HUES64 (cell line): ENCODE measurements around the gene MAPK13.

Source experiments
- H3K27ac ChIP-seq: 2 replicates; pipeline ENCODE4 v1.7.0; 2013; ENCODE audit warnings: low read depth, low read length, inconsistent platforms
- H3K27me3 ChIP-seq: 2 replicates; pipeline ENCODE4 v1.6.1; 2013; ENCODE audit warnings: mild to moderate bottlenecking, low read length; ENCODE audit not compliant: insufficient read depth
- H3K36me3 ChIP-seq: 2 replicates; pipeline ENCODE4 v1.6.1; 2013; ENCODE audit warnings: mild to moderate bottlenecking, low read length; ENCODE audit not compliant: insufficient read depth
- H3K4me1 ChIP-seq: 2 replicates; pipeline ENCODE4 v1.6.1; 2013; ENCODE audit warnings: mild to moderate bottlenecking, low read length, moderate library complexity; ENCODE audit not compliant: insufficient read depth
- H3K4me3 ChIP-seq: 2 replicates; pipeline ENCODE4 v1.5.1; 2013; ENCODE audit warnings: mild to moderate bottlenecking, low read length, moderate library complexity
- H3K9ac ChIP-seq: 2 replicates; pipeline ENCODE4 v1.6.1; 2013; ENCODE audit warnings: mild to moderate bottlenecking, low read depth, low read length
- H3K9me3 ChIP-seq: 2 replicates; pipeline ENCODE4 v1.6.1; 2013; ENCODE audit warnings: low read depth, low read length; ENCODE audit not compliant: insufficient read depth
- WGBS: fragments of 150-250, 120-280 bp; methylation state at CpG from one replicate; pipeline ENCODE4 v1.1.7; 2013; ENCODE audit warnings: missing lambda C conversion rate; 5-methylcytosine and 5-hydroxymethylcytosine counted together

Gene MAPK13

GRCh38 chr6:36160147-36160760, 29.9 kb downstream of the MAPK13 start:
- H3K9me3 ChIP-seq: peaks cover 11% of the 10 kb centered on the region
- no peak overlapping the region for H3K4me3 ChIP-seq
- 82% methylated on average over 4 of the region's 4 CpGs for WGBS
- no peaks in the 10 kb centered on the region for H3K27me3 ChIP-seq
- no peak overlapping the region for H3K27ac ChIP-seq
- H3K4me1 ChIP-seq: no peaks in the 10 kb centered on the region
- H3K36me3 ChIP-seq: no peaks in the 10 kb centered on the region
- H3K9ac ChIP-seq: no peak overlapping the region

- H3K27ac ChIP-seq: no peak overlapping the region
- no peaks in the 10 kb centered on the region for H3K36me3 ChIP-seq
- no peaks in the 10 kb centered on the region for H3K4me1 ChIP-seq
- no peaks in the 10 kb centered on the region; the same call in 1 of the 2 replicates for H3K9me3 ChIP-seq
- no peak overlapping the region for H3K9ac ChIP-seq
- no peak overlapping the region for H3K4me3 ChIP-seq
- H3K27me3 ChIP-seq: no peaks in the 10 kb centered on the region
- WGBS: 91% methylated on average over 2 of the region's 2 CpGs
These were observed 39.0 kb downstream of the MAPK13 start for GRCh38 chr6:36169023-36170007.

- H3K36me3 ChIP-seq: no peaks in the 10 kb centered on the region
- H3K9ac ChIP-seq: no peak overlapping the region
- H3K27ac ChIP-seq: no peak overlapping the region
- H3K4me3 ChIP-seq: no peak overlapping the region
- 100% methylated on average over 2 of the region's 2 CpGs for WGBS
- H3K27me3 ChIP-seq: no peaks in the 10 kb centered on the region
- no peaks in the 10 kb centered on the region; the same call in 1 of the 2 replicates for H3K9me3 ChIP-seq
- H3K4me1 ChIP-seq: no peaks in the 10 kb centered on the region
These were observed 40.4 kb downstream of the MAPK13 start for GRCh38 chr6:36170704-36171103.

- H3K4me3 ChIP-seq: no peak overlapping the region
- H3K27me3 ChIP-seq: no peaks in the 10 kb centered on the region
- H3K9me3 ChIP-seq: no peaks in the 10 kb centered on the region; the same call in 1 of the 2 replicates
- H3K27ac ChIP-seq: no peak overlapping the region
- H3K4me1 ChIP-seq: no peaks in the 10 kb centered on the region
- H3K9ac ChIP-seq: no peak overlapping the region
- H3K36me3 ChIP-seq: no peaks in the 10 kb centered on the region
- WGBS: 96% methylated on average over 2 of the region's 2 CpGs
These were observed 41.3 kb downstream of the MAPK13 start for GRCh38 chr6:36171573-36171972.

GRCh38 chr6:36177166-36177565, 46.9 kb downstream of the MAPK13 start:
- Histone ChIP-seq H3K4me3 (no peak overlapping the region), H3K4me1 (no peaks in the 10 kb centered on the region), H3K27ac (no peak overlapping the region), H3K9me3 (peaks cover 3% of the 10 kb centered on the region; the same call in 1 of the 2 replicates), H3K9ac (no peak overlapping the region), H3K27me3 (no peaks in the 10 kb centered on the region), H3K36me3 (no peaks in the 10 kb centered on the region)

- H3K36me3 ChIP-seq: no peaks in the 10 kb centered on the region
- peaks cover 3% of the 10 kb centered on the region; the same call in 1 of the 2 replicates for H3K9me3 ChIP-seq
- H3K4me3 ChIP-seq: no peak overlapping the region
- H3K9ac ChIP-seq: no peak overlapping the region
- no peaks in the 10 kb centered on the region for H3K4me1 ChIP-seq
- no peaks in the 10 kb centered on the region for H3K27me3 ChIP-seq
- H3K27ac ChIP-seq: no peak overlapping the region
These were observed 48.2 kb downstream of the MAPK13 start for GRCh38 chr6:36178544-36178943.

GRCh38 chr6:36180126-36180525, 49.8 kb downstream of the MAPK13 start:
- no peaks in the 10 kb centered on the region for H3K36me3 ChIP-seq
- WGBS: 91% methylated on average over 1 of the region's 1 CpG
- H3K4me3 ChIP-seq: no peak overlapping the region
- no peaks in the 10 kb centered on the region for H3K27me3 ChIP-seq
- H3K27ac ChIP-seq: no peak overlapping the region
- H3K9me3 ChIP-seq: peaks cover 3% of the 10 kb centered on the region; the same call in 1 of the 2 replicates
- H3K4me1 ChIP-seq: no peaks in the 10 kb centered on the region
- H3K9ac ChIP-seq: no peak overlapping the region

- no peaks in the 10 kb centered on the region for H3K27me3 ChIP-seq
- no peaks in the 10 kb centered on the region for H3K4me1 ChIP-seq
- H3K36me3 ChIP-seq: no peaks in the 10 kb centered on the region
- H3K9me3 ChIP-seq: no peaks in the 10 kb centered on the region
- H3K9ac ChIP-seq: no peak overlapping the region
- no peak overlapping the region for H3K27ac ChIP-seq
- no peak overlapping the region for H3K4me3 ChIP-seq
These were observed 54.0 kb downstream of the MAPK13 start for GRCh38 chr6:36184311-36184710.

- H3K9ac ChIP-seq: no peak overlapping the region
- H3K36me3 ChIP-seq: no peaks in the 10 kb centered on the region
- H3K9me3 ChIP-seq: no peaks in the 10 kb centered on the region
- H3K4me3 ChIP-seq: no peak overlapping the region
- 90% methylated on average over 2 of the region's 2 CpGs for WGBS
- H3K27ac ChIP-seq: no peak overlapping the region
- H3K27me3 ChIP-seq: no peaks in the 10 kb centered on the region
- no peaks in the 10 kb centered on the region for H3K4me1 ChIP-seq
These were observed 55.9 kb downstream of the MAPK13 start for GRCh38 chr6:36186199-36186598.

GRCh38 chr6:36187446-36187845, 57.1 kb downstream of the MAPK13 start:
- H3K27ac ChIP-seq: no peak overlapping the region
- H3K4me3 ChIP-seq: no peak overlapping the region
- no peaks in the 10 kb centered on the region for H3K36me3 ChIP-seq
- no peaks in the 10 kb centered on the region for H3K27me3 ChIP-seq
- 89% methylated on average over 2 of the region's 2 CpGs for WGBS
- H3K9ac ChIP-seq: no peak overlapping the region
- H3K9me3 ChIP-seq: no peaks in the 10 kb centered on the region
- H3K4me1 ChIP-seq: no peaks in the 10 kb centered on the region
